H9 (cell line): ENCODE results near the gene WFDC1. TPM values are rescaled to one million over a fixed set of nuclear protein-coding genes. Genes with fewer than 3 reads are reported as not detected.

Experiments
- DNase-seq: peaks from one replicate; pipeline ENCODE4 v3.0.0-alpha.2; 2017
- H2AFZ ChIP-seq: one replicate; pipeline ENCODE4 v1.6.1; 2013; ENCODE audit warnings: mild to moderate bottlenecking, low read length, control low read depth, moderate library complexity
- H2AK5ac ChIP-seq: 2 replicates; pipeline ENCODE4 v1.6.1; 2013; ENCODE audit warnings: low read length, control low read depth, mixed read lengths; ENCODE audit not compliant: insufficient read length
- H2BK120ac ChIP-seq: one replicate; pipeline ENCODE4 v1.6.1; 2013; ENCODE audit warnings: low read depth, mild to moderate bottlenecking, low read length, control low read depth, inconsistent platforms; ENCODE audit not compliant: poor library complexity, severe bottlenecking
- H2BK12ac ChIP-seq: 2 replicates; pipeline ENCODE4 v1.6.1; 2013; ENCODE audit warnings: low read length, control low read depth, mixed read lengths, low read depth; ENCODE audit not compliant: insufficient read length
- H2BK15ac ChIP-seq: 2 replicates; pipeline ENCODE4 v1.6.1; 2013; ENCODE audit warnings: low read depth, low read length, control low read depth
- H2BK20ac ChIP-seq: one replicate; pipeline ENCODE4 v1.6.1; 2013; ENCODE audit warnings: low read depth, mild to moderate bottlenecking, low read length, control low read depth, inconsistent platforms; ENCODE audit not compliant: poor library complexity, severe bottlenecking
- H2BK5ac ChIP-seq: 2 replicates; pipeline ENCODE4 v1.6.1; 2013; ENCODE audit warnings: low read length, control low read depth, mixed read lengths; ENCODE audit not compliant: insufficient read length
- H3K14ac ChIP-seq: 2 replicates; pipeline ENCODE4 v1.6.1; 2013; ENCODE audit warnings: low read length, control low read depth; ENCODE audit not compliant: insufficient read depth
- H3K18ac ChIP-seq: 2 replicates; pipeline ENCODE4 v1.6.1; 2013; ENCODE audit warnings: low read depth, mild to moderate bottlenecking, mixed read lengths, low read length, control low read depth; ENCODE audit not compliant: insufficient read length
- H3K23ac ChIP-seq: 2 replicates; pipeline ENCODE4 v1.6.1; 2013; ENCODE audit warnings: low read length, control low read depth, mixed read lengths, low read depth; ENCODE audit not compliant: insufficient read length
- H3K23me2 ChIP-seq: 2 replicates; pipeline ENCODE4 v1.6.1; 2013; ENCODE audit warnings: low read depth, mild to moderate bottlenecking, mixed read lengths, low read length, control low read depth; ENCODE audit not compliant: insufficient read length, poor library complexity, severe bottlenecking
- H3K27ac ChIP-seq: 2 replicates; pipeline ENCODE4 v1.5.1; 2013; ENCODE audit warnings: low read length, control low read depth, mixed read lengths, low read depth; ENCODE audit not compliant: insufficient read length
- H3K27me3 ChIP-seq: 2 replicates; pipeline ENCODE4 v1.6.1; 2013; ENCODE audit warnings: low read length, control low read depth, inconsistent platforms; ENCODE audit not compliant: insufficient read depth
- H3K4ac ChIP-seq: 2 replicates; pipeline ENCODE4 v1.6.1; 2013; ENCODE audit warnings: low read depth, mild to moderate bottlenecking, control low read depth, inconsistent platforms, low read length, moderate library complexity
- H3K4me1 ChIP-seq: 2 replicates; pipeline ENCODE4 v1.6.1; 2013; ENCODE audit warnings: low read length, control low read depth, inconsistent platforms; ENCODE audit not compliant: insufficient read depth
- H3K4me2 ChIP-seq: 2 replicates; pipeline ENCODE4 v1.6.1; 2013; ENCODE audit warnings: low read length, control low read depth, mixed read lengths; ENCODE audit not compliant: insufficient read length, insufficient read depth
- H3K56ac ChIP-seq: 2 replicates; pipeline ENCODE4 v1.6.1; 2013; ENCODE audit warnings: low read depth, mild to moderate bottlenecking, mixed read lengths, low read length, control low read depth; ENCODE audit not compliant: insufficient read length
- H3K79me1 ChIP-seq: 2 replicates; pipeline ENCODE4 v1.6.1; 2013; ENCODE audit warnings: low read depth, mild to moderate bottlenecking, moderate library complexity, low read length, control low read depth, inconsistent platforms; ENCODE audit not compliant: insufficient read depth, poor library complexity, severe bottlenecking
- H3K79me2 ChIP-seq: 2 replicates; pipeline ENCODE4 v1.6.1; 2013; ENCODE audit warnings: low read length, control low read depth, inconsistent platforms; ENCODE audit not compliant: insufficient read depth
- H3K9ac ChIP-seq: 2 replicates; pipeline ENCODE4 v1.6.1; 2013; ENCODE audit warnings: low read length, control low read depth, mixed read lengths; ENCODE audit not compliant: insufficient read length; ENCODE audit errors: extremely low read depth
- H3K9me3 ChIP-seq: one replicate; pipeline ENCODE4 v1.6.1; 2013; ENCODE audit warnings: low read depth, low read length, inconsistent platforms; ENCODE audit not compliant: control insufficient read depth
- H3T11ph ChIP-seq: one replicate; pipeline ENCODE4 v1.6.1; 2013; ENCODE audit warnings: mild to moderate bottlenecking, low read length, control low read depth, inconsistent platforms
- H4K20me1 ChIP-seq: one replicate; pipeline ENCODE4 v1.6.1; 2013; ENCODE audit not compliant: control insufficient read depth, insufficient read length, insufficient read depth
- H4K5ac ChIP-seq: 2 replicates; pipeline ENCODE4 v1.6.1; 2013; ENCODE audit warnings: low read depth, mild to moderate bottlenecking, mixed read lengths, low read length, control low read depth; ENCODE audit not compliant: insufficient read length
- H4K8ac ChIP-seq: replicated peaks from 2 replicates; pipeline ENCODE4 v1.6.1; 2013; ENCODE audit warnings: low read length, control low read depth, mixed read lengths, low read depth; ENCODE audit not compliant: insufficient read length
- H4K91ac ChIP-seq: 2 replicates; pipeline ENCODE4 v1.6.1; 2013; ENCODE audit warnings: low read depth, mild to moderate bottlenecking, moderate library complexity, mixed read lengths, low read length, control low read depth; ENCODE audit not compliant: insufficient read length
- H3K27ac Mint-ChIP-seq, 3 experiments: 2 replicates in 2 of 3; 3 replicates in 1 of 3; pipeline ENCODE4 v1.8.0; 2020 to 2021; ENCODE audit warnings: mixed read lengths in 3 of 3, mild to moderate bottlenecking in 1 of 3, moderate library complexity in 1 of 3
- H3K27me3 Mint-ChIP-seq: 2 replicates; pipeline ENCODE4 v1.8.0; 2021; ENCODE audit warnings: low read depth, mild to moderate bottlenecking, moderate library complexity, mixed read lengths
- H3K36me3 Mint-ChIP-seq, 3 experiments: 2 replicates in 2 of 3; 3 replicates in 1 of 3; pipeline ENCODE4 v1.8.0; 2020 to 2021; ENCODE audit warnings: low read depth in 3 of 3, mixed read lengths in 3 of 3; ENCODE audit not compliant: insufficient read depth in 1 of 3
- H3K4me1 Mint-ChIP-seq, 2 experiments: 2 replicates each; pipeline ENCODE4 v1.8.0; 2020; ENCODE audit warnings: mixed read lengths in 2 of 2
- H3K4me3 Mint-ChIP-seq, 2 experiments: 2 replicates in 1 of 2; 3 replicates in 1 of 2; pipeline ENCODE4 v1.8.0; 2020 to 2021; ENCODE audit warnings: mild to moderate bottlenecking in 2 of 2, mixed read lengths in 2 of 2, moderate library complexity in 1 of 2
- H3K9me3 Mint-ChIP-seq, 2 experiments: 2 replicates in 1 of 2; 3 replicates in 1 of 2; pipeline ENCODE4 v1.8.0; 2020; ENCODE audit warnings: mild to moderate bottlenecking in 2 of 2, mixed read lengths in 2 of 2, moderate library complexity in 1 of 2
- WGBS: extraction: QIAGEN DNeasy Blood & Tissue Kit; methylation state at CpG from one replicate; pipeline ENCODE4 v1.1.7; 2013; ENCODE audit warnings: missing lambda C conversion rate, low lambda C conversion rate, mixed read lengths; ENCODE audit not compliant: insufficient read length; ENCODE audit errors: extremely low coverage; 5-methylcytosine and 5-hydroxymethylcytosine counted together
- total RNA-seq: library from RNA; stranded (reverse); gene quantifications from 2 replicates; pipeline ENCODE4 v1.2.1, GENCODE V29; 2021
- TF ChIP-seq, protein P1 (sequence below): fragments of 200-600 bp; sonication (generic); conservative IDR thresholded peaks from 3 replicates; pipeline ENCODE4 v1.8.0; 2021; ENCODE audit warnings: antibody characterized with exemption, mild to moderate bottlenecking

WFDC1 gene
- total RNA-seq, 1 experiment from 2014 or later: 0.24 TPM

DNA sequence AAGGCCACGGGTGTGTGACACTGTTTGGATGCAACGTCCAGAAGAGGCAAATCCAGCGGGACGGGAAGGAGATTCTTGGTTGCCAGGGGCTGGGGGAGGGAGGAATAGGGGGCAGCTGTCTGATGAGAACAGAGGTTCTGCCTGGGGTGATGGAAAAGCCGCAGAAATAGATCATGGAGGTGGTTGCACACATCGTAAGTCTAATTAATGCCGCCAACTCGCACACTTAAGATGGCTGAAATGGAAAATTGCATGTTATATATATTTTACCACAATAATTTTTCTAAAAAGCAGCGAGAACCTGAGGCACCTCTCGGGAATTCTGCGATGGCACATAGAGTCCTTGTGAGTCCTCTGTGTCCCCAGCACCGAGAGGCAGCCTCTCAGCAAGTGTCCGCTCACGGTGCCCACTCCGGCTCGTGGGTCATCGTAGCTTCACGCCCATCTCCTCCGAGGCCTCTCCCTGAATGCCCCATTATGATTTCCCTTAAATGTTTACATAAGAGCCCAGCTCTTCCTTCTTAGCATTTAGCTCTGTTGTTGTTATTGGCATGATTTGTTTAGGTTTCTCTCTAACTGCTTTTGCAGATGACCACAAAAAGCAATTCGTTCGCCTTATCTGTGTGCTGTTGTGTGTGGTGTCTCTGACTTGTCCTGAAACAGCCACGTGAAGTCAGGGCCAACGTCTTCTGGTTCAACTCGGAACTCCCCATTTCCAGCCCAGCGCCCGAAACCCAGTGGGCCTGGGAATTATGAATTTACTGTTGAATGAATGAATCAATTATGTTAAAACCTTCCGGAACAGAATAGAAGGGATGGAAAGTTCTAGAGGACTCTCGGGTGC, 7.7 kb downstream of the WFDC1 start:
- Histone ChIP-seq H3K4me1 (peaks cover 3% of the 10 kb centered on the region; the same call in 1 of the 2 replicates), H3K4ac (no peak overlapping the region), H3K9me3 (no peaks in the 10 kb centered on the region), H2AK5ac (no peak overlapping the region), H4K20me1 (no peaks in the 10 kb centered on the region), H3K9ac (no peak overlapping the region), H3K14ac (no peak overlapping the region), H3K4me2 (no peak overlapping the region), H2BK5ac (no peak overlapping the region), H3K79me1 (no peaks in the 10 kb centered on the region), H3K27ac (no peak overlapping the region), H4K5ac (no peak overlapping the region), H3K56ac (no peak overlapping the region), H2BK12ac (no peak overlapping the region), H2BK15ac (no peak overlapping the region), H2BK20ac (no peak overlapping the region), H3K23ac (no peak overlapping the region), H3K79me2 (no peaks in the 10 kb centered on the region), H2BK120ac (no peak overlapping the region), H3K27me3 (no peaks in the 10 kb centered on the region), H2AFZ (no peak overlapping the region), H4K91ac (no peak overlapping the region), H3K18ac (no peak overlapping the region), H4K8ac (no peak overlapping the region), H3T11ph (no peak overlapping the region), H3K23me2 (no peaks in the 10 kb centered on the region)
- no peak for DNase-seq
- TF ChIP-seq, protein P1, sequence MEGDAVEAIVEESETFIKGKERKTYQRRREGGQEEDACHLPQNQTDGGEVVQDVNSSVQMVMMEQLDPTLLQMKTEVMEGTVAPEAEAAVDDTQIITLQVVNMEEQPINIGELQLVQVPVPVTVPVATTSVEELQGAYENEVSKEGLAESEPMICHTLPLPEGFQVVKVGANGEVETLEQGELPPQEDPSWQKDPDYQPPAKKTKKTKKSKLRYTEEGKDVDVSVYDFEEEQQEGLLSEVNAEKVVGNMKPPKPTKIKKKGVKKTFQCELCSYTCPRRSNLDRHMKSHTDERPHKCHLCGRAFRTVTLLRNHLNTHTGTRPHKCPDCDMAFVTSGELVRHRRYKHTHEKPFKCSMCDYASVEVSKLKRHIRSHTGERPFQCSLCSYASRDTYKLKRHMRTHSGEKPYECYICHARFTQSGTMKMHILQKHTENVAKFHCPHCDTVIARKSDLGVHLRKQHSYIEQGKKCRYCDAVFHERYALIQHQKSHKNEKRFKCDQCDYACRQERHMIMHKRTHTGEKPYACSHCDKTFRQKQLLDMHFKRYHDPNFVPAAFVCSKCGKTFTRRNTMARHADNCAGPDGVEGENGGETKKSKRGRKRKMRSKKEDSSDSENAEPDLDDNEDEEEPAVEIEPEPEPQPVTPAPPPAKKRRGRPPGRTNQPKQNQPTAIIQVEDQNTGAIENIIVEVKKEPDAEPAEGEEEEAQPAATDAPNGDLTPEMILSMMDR: no peak
- Mint-ChIP-seq H3K9me3 (no peaks in the 10 kb centered on the region; a peak in 1 of 5 replicates), H3K4me1 (peaks cover 45 to 46% of the 10 kb centered on the region in 2 experiments), H3K36me3 (no peaks in the 10 kb centered on the region; a peak in 1 of 7 replicates), H3K4me3 (no peak overlapping the region), H3K27me3 (peaks cover 13% of the 10 kb centered on the region), H3K27ac (no peak overlapping the region)
- no CpG with 5 or more reads among the region's 28 CpGs for WGBS
